CD4-positive, alpha-beta T cell treated with Interleukin-15 for 4 hours (primary cell): ENCODE measurements around the gene ZBP1.

Source experiments
- DNase-seq: peaks from one replicate; pipeline ENCODE4 v3.0.0-alpha.2; 2020; ENCODE audit warnings: low spot score

ZBP1 gene

DNA sequence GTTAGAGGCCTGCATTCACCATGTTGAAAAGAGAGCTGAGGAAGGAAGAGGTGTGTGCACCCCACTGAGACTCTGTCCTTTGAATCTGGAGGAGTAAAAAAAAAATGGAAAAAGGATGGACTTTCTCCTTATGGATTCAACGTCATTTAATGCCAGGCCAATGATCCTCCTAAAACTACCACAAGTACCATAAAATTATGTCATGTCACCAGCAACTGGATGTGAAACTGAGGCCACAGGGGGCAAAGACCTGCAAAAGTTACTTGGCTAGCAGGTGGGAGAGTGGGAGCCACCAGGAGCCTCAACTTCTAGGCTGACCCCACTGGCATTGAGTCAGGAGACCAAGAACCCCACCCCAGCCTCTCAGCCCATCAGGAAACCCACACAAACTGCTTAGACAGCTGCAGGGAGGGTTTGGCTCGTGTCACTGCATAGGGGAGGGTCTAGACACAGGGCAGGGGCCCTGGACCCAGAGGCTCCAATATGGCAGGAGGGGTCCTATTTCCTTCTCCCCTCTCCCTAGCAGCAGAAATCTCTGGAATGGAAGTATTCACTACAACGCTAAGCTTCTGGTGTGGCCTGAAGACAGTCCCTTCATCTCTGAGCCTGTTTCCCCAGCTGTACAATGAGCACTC, 48.3 kb downstream of the ZBP1 start:
- DNase-seq, result no peak

DNA sequence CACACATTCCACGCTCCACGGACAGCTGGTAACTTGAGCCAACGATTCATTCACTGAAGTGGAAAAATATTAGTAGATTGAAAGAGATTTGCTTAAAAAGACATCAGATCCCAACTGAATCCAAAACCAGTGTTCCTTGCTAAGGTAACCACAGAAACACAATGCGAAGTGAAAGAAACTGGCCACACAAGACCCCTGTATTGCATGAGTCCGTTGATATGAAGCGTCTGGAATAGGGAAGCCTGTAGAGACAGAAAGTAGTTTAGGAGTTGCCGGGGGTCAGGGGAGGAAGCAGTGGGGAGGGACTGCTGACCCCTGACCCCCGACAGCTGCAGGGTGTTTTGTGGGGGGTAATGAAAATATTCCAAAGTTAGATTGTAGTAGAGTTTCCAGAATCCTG, 49.3 kb downstream of the ZBP1 start:
- no peak for DNase-seq

DNA sequence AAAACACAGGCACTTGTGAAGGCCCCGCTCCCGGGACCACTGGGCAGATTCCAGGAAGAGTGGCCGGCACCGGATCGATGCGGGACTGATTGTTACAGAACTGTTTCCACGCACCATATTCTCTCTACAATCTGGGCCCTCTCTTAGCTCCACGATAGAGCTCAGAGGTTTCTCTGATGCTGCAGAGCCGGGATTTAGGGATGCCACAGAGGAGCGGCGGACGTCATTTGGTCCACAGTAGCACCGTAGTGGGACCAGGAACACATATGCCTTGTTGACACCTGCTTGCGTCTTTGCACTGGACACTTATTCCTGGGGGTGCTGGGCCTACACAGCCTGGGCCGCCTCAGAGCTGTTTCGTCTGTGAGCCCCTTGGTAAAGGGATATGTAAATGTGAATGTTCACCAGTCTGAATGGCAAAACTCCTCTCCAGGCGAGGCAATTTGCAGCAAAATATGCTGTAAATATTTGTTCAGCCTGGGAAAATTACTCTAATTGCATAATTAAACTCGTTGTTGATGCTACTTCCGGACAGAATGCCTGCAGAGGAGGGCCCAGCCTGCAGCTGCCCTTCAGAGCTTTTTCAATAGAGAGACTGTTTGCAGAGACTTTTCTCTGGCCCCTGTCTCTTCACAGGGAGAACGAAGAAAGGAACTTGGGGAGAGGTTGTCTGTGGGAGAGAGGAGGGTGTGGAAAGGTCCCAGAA, 49.9 kb downstream of the ZBP1 start:
- no peak for DNase-seq

DNA sequence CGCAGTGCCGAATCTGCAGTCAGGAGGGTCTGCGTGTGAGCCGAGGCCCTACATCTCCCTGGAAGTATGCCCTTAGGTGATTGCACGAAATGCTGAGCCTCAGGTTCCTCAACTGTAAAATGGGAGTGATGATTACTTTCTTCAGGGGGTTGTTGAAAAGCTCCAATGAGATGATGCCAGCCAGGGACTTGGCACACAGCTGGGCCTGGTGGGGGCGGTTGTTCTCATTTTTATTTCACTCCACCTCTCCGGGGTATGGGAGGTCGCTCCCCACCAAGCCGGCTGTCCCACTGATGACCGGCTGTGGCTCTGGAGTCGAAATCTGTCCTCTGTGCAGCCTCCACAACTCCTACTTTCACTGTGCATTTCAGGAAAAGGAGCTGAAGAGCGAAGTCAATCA, 51.3 kb downstream of the ZBP1 start:
- no peak for DNase-seq

DNA sequence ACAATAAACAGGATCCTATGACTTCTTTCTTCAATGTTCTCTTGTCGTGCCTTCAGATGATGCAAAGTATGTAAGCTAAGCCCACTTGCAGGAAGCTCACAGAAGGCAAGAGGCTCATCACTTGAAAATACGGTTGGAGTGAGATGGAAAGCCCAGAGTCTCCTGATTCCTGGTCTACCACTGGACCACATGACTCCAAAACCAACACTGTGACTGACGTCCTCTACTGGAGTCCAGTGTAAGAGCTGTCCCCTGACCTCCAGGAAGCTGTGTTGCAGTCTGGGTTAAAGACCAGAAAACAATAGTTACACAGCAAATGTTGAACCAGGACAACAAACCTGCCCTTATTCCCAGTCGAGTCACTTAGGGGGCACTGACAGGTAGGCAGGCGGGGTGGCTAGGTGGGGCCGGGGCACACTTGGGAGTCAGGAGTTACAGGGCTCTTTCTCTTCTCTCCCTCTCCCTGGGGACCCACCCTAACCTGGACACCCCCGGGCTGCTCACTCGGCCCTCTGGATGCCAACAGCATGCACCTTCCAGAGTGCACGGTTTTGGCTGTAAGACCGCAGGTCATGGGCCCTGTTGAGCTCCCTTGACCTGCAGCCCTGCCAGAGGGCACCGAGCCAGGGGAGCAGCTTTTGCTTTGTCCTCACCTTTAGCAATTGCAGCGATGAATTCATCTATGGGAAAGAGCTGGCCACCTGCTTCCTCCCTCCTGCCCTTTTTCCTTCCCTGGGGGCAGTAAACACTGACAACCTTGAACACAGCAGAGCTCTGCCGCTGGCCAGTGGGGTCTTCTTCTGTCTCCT, 51.9 kb downstream of the ZBP1 start:
- no peak for DNase-seq

DNA sequence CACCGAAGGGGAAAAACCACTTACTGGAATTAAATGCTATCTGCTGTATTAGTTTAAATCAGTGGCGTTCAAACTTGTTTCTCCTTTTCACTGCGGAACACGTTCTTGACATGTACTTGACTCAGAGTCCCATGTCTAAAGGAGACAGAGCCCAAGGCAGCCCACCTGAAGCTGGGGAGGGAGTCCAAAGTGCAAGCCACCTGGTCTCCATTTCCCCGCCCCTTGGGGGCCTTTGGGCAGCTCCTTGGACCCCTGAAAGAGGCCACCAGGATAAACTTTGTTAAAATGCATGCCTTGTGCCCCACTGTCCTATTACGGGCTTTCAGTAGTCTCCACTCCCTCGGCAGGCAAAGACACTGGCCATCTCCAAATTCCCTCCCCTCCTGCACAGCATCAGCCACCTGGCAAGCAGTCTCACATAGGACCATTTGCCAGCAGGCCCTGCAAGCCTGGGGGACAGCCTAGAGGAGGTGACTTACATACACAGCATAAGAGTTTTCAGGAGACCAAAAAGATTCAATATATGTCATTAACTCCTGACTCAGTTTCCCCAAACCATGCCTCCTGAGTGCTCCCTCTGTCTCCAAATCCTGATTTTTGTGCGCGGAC, 52.7 kb downstream of the ZBP1 start:
- no peak for DNase-seq

DNA sequence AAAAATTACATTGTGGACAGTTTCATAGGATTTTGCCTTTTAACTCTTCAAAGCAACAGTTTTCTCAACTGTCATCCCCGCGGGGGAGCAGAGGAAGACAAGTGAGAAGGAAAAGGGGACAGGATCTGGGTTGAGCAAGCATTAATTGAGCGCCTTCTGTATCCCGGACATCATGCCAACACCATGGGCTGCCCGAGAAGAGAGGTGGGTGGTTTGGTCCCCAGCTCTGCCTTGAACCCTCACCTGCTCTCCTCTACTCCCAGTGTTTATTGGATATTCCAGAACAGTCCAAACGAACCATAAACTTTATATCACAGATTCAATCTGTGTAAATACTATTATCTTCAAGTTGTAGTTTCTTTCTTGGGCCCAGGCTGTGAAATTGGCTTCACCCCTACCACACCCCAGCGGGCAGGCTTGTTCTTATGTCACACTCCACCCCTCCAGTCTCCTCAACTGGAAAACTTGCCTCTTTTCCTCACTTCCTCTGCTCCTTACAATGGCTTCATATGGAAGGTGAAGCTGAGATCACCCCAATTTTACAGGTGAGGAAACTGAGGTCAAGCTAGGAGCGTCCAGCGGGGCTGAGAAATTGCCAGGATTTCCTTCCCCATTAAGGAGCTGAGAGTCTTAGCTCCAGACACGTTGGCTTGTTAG, 53.3 kb downstream of the ZBP1 start:
- DNase-seq, result no peak

DNA sequence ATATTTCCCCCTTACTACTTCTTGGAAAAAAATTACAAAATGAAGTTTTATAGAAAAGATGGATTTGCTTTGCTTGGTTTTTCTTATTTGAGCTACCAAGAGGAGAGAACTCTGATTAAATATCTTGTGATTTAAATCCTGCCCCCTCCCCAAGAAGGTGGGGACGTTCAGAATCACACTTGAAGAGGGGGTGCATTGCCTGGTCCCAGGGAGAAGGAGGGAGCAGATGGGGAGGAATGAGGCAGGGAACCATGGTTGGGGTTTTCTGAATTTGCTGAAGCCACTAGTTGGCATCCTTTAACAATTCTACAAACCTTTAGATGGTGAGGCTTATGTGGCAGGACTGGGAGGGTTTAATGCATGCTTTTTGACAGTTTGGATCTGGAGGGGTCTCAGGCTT, 53.8 kb downstream of the ZBP1 start:
- DNase-seq, result no peak

DNA sequence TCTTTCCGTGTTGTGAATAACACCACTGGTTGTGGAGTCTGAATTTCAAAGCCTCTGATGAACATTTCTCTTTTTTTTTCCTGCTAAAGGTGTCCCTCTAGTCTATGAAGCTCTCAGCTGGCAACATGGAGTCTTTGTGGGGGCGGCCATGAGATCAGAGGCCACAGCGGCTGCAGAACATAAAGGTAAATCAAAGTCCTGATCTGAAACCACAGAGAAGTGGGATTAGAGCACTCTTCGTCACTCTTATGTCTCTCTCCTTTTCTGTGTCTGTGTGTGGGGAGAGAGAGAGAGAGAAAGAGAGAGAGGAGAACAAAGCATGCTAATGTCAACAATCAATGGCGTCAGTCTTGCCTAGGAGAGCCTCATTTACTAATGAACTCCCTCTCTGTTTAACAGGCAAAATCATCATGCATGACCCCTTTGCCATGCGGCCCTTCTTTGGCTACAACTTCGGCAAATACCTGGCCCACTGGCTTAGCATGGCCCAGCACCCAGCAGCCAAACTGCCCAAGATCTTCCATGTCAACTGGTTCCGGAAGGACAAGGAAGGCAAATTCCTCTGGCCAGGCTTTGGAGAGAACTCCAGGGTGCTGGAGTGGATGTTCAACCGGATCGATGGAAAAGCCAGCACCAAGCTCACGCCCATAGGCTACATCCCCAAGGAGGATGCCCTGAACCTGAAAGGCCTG, 55.1 kb downstream of the ZBP1 start:
- no peak for DNase-seq

DNA sequence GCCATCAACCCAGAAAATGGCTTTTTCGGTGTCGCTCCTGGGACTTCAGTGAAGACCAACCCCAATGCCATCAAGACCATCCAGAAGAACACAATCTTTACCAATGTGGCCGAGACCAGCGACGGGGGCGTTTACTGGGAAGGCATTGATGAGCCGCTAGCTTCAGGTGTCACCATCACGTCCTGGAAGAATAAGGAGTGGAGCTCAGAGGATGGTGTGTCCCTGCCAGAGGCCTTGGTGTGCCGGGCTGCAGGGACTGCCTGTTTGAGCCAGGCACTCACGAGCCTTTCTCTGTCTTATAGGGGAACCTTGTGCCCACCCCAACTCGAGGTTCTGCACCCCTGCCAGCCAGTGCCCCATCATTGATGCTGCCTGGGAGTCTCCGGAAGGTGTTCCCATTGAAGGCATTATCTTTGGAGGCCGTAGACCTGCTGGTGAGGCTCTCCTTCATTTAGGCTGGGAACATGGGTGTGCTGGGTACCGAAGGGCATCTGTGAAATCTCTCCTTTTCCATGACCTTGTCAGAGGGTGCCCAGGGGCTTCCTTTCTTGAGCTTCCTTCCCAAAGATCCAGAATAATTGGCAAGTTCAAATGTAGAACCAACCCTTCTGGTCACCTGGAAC, 55.9 kb downstream of the ZBP1 start:
- no peak for DNase-seq

DNA sequence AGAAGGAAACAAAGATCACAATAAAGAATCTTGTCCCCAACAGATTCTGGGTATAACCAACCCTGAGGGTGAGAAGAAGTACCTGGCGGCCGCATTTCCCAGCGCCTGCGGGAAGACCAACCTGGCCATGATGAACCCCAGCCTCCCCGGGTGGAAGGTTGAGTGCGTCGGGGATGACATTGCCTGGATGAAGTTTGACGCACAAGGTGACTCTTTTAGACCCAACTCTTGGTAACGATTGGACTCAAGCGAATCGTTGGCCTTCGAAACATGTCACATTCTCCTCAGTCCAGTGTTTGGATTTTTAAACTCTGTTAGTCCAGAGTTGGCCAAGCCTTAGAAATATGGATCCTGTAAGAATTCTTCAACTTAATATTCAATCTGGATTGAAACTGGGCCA, 56.7 kb downstream of the ZBP1 start:
- DNase-seq, result no peak

DNA sequence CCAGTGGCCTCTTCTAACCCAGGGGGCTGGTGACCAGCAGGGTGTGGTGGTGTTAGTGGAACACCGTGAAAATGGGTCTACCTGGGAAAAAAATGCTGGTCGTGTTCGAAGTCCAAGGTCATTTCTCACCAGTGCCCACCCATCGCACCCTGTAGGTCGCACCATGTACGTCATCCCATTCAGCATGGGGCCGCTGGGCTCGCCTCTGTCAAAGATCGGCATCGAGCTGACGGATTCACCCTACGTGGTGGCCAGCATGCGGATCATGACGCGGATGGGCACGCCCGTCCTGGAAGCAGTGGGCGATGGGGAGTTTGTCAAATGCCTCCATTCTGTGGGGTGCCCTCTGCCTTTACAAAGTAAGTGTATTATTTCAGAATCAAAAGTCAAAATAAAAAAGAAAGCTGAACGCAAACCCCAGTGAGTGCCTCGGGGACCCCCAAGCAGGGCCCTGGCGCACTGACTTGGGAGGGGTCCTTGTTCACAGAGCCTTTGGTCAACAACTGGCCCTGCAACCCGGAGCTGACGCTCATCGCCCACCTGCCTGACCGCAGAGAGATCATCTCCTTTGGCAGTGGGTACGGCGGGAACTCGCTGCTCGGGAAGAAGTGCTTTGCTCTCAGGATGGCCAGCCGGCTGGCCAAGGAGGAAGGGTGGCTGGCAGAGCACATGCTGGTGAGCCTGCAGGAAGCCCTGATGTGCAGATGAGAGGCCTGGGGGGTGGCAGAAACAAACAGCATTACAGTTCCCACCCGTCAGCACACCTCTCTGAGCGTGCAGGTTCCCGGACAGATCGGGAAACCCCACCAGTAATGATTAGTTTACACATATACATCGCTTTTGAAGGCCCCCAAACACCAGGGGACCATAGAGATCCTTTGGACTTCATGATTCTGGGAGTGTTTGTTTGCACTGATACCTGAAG, 57.4 kb downstream of the ZBP1 start:
- no peak for DNase-seq

DNA sequence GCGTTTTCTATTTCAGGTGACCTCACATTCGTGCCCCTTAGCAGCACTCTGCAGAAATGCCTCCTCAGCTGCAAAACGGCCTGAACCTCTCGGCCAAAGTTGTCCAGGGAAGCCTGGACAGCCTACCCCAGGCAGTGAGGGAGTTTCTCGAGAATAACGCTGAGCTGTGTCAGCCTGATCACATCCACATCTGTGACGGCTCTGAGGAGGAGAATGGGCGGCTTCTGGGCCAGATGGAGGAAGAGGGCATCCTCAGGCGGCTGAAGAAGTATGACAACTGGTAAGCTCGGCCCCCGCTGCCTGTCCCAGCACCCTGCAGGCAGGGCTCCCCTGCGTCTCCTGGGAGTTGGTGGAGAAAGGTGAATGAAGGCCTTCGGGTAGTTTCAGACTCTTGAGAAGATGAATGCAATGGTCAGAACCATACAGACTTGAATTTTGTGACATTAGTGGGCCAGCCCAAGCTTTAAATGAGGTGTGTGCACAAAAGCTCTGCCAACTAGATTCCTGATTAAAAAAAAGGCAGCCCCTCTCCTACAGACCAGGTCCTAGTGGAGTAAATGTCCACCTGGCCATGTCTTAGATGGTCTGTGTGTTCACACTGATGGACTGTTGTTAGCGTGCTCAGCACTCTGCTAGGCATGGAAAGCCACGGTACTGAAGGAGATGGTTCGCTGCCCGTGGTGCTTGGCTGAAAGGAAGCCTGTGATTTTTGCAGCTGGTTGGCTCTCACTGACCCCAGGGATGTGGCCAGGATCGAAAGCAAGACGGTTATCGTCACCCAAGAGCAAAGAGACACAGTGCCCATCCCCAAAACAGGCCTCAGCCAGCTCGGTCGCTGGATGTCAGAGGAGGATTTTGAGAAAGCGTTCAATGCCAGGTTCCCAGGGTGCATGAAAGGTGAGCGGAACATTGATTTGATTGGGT, 58.6 kb downstream of the ZBP1 start:
- DNase-seq, result no peak

DNA sequence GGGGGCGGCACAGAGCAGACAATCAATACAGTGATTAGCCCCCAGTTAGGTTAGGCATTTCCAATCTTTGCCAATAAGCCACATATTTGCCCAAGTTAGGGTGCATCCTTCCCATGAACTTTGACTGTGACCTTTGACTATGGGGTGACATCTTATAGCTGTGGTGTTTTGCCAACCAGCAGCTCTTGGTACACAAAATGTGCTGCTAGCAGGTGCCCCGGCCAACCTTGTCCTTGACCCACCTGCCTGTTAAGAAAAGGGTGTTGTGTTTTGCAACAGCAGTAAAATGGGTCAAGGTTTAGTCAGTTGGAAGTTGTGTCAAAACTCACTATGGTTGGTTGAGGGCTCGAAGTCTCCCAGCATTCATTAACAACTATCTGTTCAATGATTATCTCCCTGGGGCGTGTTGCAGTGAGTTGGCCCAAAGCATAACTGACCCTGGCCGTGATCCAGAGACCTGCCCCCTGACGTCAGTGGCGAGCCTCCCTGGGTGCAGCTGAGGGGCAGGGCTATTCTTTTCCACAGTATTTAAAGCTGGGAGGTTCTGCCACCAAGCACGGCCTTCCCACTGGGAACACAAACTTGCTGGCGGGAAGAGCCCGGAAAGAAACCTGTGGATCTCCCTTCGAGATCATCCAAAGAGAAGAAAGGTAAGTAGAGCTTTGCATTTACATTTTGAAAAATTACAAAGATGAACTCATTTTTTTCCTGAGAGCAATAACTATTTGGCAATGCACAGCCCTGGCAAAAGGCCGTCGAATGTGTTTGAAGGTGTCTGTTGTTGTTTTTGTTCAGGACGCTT, 59.5 kb downstream of the ZBP1 start, which contains the start of gene PCK1:
PCK1 (plus strand) TSS at position 557 of the 802 bp plus-strand sequence. CDS start 302 bp downstream, outside the sequence.
- DNase-seq, result no peak

DNA sequence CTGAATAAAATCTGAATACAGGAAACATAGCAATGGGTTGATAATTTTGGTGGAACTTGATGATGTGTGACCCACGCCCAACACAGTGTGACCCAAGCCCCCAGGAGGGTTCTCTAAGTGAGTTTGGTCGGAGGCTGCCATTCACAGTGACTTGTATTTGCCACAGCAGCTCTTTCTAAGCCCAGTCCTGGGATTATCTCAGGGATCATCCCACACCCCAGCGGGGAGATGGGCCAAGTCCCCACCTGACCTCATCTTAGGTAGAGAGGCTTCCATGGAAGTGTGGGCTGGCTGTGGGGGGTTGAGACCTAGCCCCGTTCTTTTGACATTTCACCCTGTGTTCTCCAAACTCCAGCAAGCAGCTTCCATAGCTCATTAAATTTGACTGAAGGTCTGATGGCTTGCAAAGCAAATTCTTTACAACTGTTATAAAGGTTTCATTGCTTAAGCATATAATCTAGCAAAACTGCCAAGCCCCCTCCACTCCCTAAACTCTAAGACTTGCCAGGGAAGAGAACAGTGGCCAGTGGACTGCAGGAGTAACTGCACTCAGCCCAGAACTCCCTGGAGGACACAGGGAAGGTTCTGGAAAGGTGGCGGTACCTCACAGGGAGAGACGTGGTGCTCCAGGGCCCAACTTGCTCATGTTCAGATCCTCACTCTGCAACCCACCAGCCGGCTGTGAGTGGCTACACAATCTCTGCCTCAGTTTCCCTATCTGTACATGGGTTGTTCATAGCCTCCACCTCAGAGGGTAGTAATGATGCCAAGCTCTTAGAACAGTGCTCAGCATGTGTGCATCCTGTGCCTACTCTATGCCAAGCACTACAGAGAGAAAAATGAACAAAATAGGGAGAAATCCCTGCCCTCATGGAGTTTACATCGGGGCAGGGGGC, 60.3 kb downstream of the ZBP1 start:
- no peak for DNase-seq

DNA sequence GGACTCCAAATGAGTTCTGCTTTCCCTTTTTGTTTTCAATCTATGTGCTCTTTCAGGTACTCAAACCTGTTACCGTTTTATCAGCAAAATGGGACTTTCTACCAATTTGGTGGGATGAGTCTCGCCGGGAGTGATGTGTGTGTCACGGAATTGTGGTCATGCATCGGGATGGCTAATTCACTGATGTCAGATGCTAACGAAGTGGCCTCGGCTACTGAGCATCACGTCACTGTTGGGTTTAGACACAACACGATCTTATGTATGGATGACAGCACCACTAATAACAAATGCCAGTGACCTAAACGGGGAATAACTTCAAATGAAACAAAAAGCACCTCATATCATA, 61.0 kb downstream of the ZBP1 start:
- no peak for DNase-seq
